Inferior parietal cortex (tissue), 1 donor: ENCODE data around the gene AKAP1.

Experiments
- DNase-seq: peaks from one replicate; pipeline ENCODE4 v3.0.0-alpha.2; 2016; ENCODE audit errors: extremely low spot score

Gene AKAP1

GRCh38 chr17:57164814-57165213 is 79.8 kb downstream of the AKAP1 start:
- DNase-seq, result no peak

- DNase-seq, result no peak
Observed at GRCh38 chr17:57165754-57166153, 80.7 kb downstream of the AKAP1 start.

DNA sequence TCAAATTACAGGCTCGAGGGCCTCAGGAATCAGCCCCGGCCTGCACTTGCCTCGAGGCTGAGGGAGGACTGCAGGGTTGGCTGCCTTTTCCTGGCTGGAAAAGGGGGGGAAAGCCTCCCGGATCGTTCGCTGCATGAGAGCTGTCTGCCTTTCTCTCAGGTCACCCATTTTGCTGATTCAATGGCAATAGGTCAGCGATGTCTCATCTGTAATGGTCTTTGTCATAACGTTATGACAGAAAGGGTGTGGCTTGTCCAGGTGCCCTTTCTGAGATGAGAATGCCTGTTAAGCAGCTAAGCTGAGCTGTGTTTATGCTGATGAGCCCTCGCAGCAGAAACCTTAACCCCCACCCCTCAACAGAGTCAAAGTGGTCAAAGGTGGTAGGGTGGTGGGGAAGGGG is 81.8 kb downstream of the AKAP1 start:
- no peak for DNase-seq

GRCh38 chr17:57168695-57169094 is 83.6 kb downstream of the AKAP1 start:
- no peak for DNase-seq

DNA sequence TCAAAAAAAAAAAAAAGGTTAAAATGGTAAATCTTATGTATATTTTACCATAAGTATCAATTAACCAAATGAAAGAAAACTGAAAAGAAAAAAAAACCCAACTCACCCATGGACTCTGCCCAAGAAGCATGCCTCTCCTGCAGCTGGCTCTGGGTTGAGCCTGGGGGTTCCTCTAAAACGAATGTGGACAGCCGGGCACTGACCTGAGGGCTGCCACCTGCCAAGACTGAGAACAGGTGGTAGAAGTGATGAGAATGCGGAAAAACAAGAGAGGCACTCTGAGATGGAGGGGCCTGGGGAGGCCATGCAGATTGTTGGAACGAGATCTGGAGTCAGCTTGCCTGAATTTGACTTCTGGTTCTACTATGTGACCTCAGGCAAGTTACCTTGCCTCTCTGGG is 85.8 kb downstream of the AKAP1 start:
- DNase-seq, result no peak
